ENCODE measurements around the gene GDPD2. TPM values are rescaled to one million over a fixed set of nuclear protein-coding genes. Genes with fewer than 3 reads are reported as not detected.

The GDPD2 gene
- total RNA-seq, 2 donors from 2014 or later: not detected

DNA sequence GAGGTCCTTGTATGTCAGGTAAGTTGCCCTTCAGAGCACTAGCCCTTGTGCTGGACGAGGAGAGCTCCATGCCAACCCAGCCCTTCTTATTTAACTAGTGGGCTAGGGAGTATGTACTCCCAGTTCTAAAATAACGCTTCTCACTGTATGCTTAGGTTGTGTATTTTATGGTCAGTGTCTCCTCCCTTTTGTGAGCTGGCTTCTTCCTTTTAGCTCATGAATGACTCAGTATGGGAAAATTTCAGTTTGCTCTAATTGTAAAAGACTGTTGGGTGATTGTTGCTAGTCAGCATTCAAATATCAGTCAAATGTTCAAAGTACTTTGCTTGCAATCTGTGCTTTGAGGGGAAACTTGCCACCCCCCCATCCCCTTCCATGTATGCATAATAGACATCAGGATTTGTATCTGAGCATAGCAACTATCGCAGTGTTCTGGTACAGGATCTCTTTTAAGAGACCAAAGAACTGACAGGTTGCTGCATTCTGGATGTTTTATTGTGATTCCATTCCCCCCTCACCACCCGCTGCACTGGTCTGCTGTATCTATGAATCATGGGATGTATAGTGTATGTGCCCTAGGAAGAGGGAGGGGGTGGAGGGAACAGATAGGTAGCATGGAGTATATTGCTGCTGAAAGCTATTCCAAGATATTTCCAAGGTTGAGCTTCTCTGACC lies 56.3 kb downstream of the GDPD2 start:
- no peak for DNase-seq (ENCODE audit: low spot score)
- H3K9me3 ChIP-seq: no peaks in the 10 kb centered on the region
- H3K27ac ChIP-seq: peak overlapping the region; percentile 60 to 81
- H3K4me1 ChIP-seq: peaks cover 0 to 31% of the 10 kb centered on the region in 2 donors
- H3K4me3 ChIP-seq: peak overlapping the region in 1 of 2 donors; percentile 16
- TF ChIP-seq, protein P1, sequence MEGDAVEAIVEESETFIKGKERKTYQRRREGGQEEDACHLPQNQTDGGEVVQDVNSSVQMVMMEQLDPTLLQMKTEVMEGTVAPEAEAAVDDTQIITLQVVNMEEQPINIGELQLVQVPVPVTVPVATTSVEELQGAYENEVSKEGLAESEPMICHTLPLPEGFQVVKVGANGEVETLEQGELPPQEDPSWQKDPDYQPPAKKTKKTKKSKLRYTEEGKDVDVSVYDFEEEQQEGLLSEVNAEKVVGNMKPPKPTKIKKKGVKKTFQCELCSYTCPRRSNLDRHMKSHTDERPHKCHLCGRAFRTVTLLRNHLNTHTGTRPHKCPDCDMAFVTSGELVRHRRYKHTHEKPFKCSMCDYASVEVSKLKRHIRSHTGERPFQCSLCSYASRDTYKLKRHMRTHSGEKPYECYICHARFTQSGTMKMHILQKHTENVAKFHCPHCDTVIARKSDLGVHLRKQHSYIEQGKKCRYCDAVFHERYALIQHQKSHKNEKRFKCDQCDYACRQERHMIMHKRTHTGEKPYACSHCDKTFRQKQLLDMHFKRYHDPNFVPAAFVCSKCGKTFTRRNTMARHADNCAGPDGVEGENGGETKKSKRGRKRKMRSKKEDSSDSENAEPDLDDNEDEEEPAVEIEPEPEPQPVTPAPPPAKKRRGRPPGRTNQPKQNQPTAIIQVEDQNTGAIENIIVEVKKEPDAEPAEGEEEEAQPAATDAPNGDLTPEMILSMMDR (IDR thresholded peaks at IDR 0.05): no peak
- H3K36me3 ChIP-seq: no peaks in the 10 kb centered on the region
- no peaks in the 10 kb centered on the region for H3K27me3 ChIP-seq

DNA sequence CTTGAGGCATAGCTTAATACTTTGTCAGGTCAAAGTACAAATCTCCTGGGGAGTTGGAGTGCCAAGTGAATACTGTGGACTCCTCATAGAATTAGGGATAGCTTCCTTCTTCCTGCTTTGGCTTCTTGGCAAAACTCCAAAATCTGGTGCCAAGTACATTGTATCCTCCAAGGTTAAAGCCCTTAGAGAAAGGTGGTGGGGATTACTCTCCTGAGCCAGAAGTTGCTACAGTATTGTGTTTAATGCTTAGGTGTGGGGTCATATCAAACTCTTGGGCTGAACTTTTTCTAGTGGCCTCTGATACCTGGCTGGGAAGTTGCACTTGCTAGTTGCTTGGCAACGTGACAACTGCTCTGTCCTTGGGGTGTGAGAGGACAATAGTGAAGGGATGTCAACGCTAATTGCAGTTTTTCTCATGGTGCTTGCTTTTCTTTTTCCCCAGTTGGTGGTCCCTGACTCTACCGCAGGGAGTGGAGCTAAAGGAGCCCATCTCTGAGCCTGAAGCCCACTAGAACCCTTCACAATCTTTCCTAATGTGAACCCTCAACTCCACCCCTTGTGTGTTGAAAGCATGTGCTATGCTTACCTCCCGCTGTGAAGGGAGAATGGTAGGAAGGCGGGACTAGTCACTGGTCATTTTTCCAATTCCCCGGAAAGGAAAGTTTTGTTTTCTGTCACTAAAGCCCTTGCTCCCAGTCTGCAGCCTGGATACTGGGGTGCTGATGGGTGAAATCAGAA lies 57.0 kb downstream of the GDPD2 start:
- Histone ChIP-seq H3K27ac (peak overlapping the region; percentile 60 to 81), H3K9me3 (no peaks in the 10 kb centered on the region), H3K4me3 (peak overlapping the region in 1 of 2 donors; percentile 22), H3K4me1 (peaks cover 0 to 31% of the 10 kb centered on the region in 2 donors), H3K27me3 (no peaks in the 10 kb centered on the region), H3K36me3 (no peaks in the 10 kb centered on the region)
- TF ChIP-seq, protein P1 (IDR thresholded peaks at IDR 0.05): no peak
- DNase-seq (ENCODE audit: low spot score): no peak

DNA sequence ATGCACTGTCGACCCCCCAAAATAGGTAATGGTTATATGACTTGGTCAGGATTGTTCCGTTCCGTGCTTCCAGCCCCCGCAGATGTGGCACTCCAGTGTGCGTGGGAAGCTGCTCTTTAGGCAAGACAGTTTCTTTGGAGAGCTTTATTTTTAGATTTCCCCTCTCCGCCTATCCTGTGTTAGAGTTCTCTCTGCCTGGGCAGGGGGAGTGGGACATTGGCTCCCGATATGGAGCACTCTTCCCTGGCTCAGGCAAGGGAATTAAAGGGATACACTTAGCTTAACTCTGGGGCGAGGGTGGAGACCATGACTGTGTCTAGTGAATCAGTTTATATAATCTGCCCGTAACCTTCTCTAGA lies 57.5 kb downstream of the GDPD2 start:
- peak overlapping the region; percentile 60 to 81 for H3K27ac ChIP-seq
- H3K4me1 ChIP-seq: peaks cover 0 to 31% of the 10 kb centered on the region in 2 donors
- TF ChIP-seq, protein P1 (IDR thresholded peaks at IDR 0.05): no peak
- H3K27me3 ChIP-seq: no peaks in the 10 kb centered on the region
- DNase-seq (ENCODE audit: low spot score): no peak
- no peaks in the 10 kb centered on the region for H3K36me3 ChIP-seq
- H3K4me3 ChIP-seq: peak overlapping the region in 1 of 2 donors; percentile 22
- no peaks in the 10 kb centered on the region for H3K9me3 ChIP-seq

DNA sequence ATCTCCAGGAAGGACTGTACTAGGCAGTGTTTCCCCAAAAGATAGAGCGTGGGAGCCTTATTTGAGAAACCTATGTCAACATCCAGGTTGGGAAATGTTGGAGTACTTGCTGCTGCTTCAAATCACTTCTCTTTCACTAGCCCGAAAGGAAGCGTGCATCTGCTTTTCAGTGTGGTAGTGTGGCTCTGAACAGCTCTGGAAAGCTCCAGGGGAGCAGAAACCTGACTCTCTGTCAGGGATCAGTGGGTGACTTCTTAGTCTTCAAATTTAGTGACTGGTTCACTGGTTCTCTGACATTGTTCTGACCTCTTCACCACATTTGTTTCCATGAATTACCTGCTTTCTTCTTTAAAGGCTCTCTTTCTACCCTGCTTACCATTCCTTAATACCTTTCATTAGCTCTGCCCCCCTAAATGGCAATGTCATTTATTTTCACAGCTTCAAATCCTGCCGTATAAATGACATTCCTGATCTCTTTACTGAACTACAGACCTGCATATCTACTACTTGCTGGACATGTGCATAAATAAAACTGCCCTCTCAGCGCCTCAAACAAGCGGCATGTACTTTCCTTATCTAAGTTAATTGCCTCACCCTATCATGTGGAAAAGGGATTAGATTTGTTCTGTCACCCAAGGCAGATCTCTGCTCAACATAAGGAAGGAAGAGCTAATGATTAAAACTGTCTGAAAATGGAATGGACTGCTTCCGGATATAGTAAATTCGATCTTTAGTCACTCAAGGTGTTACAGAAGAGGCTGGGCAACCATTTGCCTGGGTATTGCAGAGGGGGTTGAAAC lies 58.6 kb downstream of the GDPD2 start:
- DNase-seq (ENCODE audit: low spot score): no peak
- H3K4me1 ChIP-seq: peaks cover 0 to 29% of the 10 kb centered on the region in 2 donors

DNA sequence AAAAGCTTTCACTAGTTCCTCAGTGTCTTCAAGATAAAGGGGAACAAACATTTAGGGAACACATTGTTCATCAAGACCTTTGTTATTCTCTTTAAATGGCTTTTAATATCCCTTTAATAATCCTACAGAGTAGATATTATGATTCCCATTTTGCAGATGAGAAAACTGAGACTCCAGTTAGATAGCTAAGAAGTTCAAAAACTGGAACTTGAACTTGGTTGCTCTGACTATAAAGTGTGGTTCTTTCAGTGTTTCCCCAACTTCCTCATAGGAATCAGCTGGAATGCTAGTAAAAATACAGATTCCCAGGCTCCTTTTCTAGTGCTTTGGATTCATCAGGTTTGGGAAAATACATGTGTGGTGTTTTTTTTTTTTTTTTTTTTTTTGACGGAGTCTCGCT lies 59.2 kb downstream of the GDPD2 start:
- Histone ChIP-seq H3K4me1 (peaks cover 0 to 24% of the 10 kb centered on the region in 2 donors), H3K36me3 (no peaks in the 10 kb centered on the region), H3K27ac (peak overlapping the region; percentile 14 to 81), H3K27me3 (no peaks in the 10 kb centered on the region), H3K9me3 (no peaks in the 10 kb centered on the region), H3K4me3 (no peak overlapping the region)
- TF ChIP-seq, protein P1 (IDR thresholded peaks at IDR 0.05): no peak
- no peak for DNase-seq (ENCODE audit: low spot score)

More for the DNA sequence above, 58.6 kb downstream of the GDPD2 start:
- Histone ChIP-seq H3K36me3 (no peaks in the 10 kb centered on the region), H3K27me3 (no peaks in the 10 kb centered on the region), H3K4me3 (no peak overlapping the region), H3K27ac (peak overlapping the region; percentile 43 to 81), H3K9me3 (no peaks in the 10 kb centered on the region)
- TF ChIP-seq, protein P1 (IDR thresholded peaks at IDR 0.05): no peak

Other genes starting within 250 kb of the GDPD2 start
- gene DGAT2L6, start 245.8 kb upstream of the GDPD2 start, total RNA-seq: not detected
- gene AWAT1, start 188.7 kb upstream of the GDPD2 start, total RNA-seq: not detected
- not detected for gene P2RY4, start 163.1 kb upstream of the GDPD2 start, total RNA-seq
- gene ARR3, start 155.0 kb upstream of the GDPD2 start, total RNA-seq: not detected
- gene RAB41, start 141.1 kb upstream of the GDPD2 start, total RNA-seq: not detected
- 10 to 100 TPM; 30.2 to 44.5 TPM for gene PDZD11, start 133.4 kb upstream of the GDPD2 start, total RNA-seq
- gene KIF4A, start 133.2 kb upstream of the GDPD2 start, total RNA-seq: under 1 TPM; 0.08 to 0.41 TPM
- gene DLG3, start 21.5 kb downstream of the GDPD2 start, total RNA-seq: 10 to 100 TPM in 1 of 2 donors, 1 to 10 TPM in 1; 8.8 to 34.6 TPM